OCI-M2 (cell line): Measurements from ENCODE around the gene RERE.
"Not testable (repeated sequence)": the region's sequence is repeated elsewhere in the genome, so short reads cannot be mapped to it uniquely, and the experiment has no call there.

Experiments used
- DNase-seq: peaks from one replicate; lab custom pipeline; 2025; ENCODE audit not compliant: unreplicated experiment; lab: John Stamatoyannopoulos, UW

RERE gene

DNA sequence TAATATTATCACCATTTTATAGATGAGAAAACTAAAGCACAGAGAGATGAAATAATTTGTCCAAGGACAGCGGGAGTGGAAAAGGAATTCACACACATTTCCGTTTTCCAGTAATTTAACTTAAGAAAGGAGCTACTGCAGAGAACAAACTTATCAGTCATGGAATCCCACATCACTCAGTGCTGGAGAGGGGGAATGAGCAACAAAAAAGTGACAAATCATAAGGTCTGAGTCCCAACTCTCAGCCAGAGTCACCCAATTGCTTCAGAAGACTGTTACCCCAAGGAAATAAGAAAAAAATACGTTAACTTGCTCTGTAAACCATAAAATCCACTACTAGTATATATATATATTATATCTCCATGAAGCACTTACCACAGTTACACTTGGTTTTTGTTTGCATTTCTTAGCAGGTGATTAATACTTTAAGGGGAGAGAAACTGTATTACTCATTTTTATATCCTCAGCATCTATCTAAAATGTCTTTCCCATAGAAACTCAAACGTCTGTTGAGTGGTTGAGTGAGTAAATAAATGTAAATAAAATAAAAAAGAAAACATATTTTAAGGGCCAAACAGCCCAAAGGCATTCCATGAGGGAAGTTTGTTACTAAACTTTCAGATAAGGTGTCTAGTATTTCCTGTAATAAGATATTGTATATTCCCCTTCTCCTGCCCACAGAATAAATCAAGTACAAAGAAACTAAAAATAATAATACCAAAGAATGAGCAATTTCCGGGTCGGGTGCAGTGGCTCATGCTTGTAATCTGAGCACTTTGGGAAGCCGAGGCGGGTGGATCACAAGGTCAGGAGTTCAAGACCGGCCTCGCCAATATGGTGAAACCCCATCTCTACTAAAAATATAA lies 422.8 kb downstream of the RERE start:
- no peak for DNase-seq

DNA sequence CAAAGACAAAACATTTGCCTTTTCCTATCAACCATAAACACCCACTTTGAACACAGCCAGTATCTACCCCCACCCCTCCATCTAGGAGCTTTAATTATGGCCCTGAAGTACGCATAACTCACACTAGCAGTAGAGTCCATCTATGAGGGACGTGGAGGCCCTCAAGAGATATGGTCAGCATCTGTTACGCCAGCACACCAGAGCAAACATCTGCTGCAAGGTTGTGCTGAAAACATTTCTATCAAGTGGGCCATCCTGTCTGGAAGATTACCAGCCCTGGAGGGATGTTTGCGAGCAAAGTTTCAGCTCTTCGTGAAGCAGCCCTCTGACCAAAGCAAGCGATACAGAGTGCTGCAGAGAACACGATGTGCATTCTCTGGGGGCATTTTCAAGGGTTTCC lies 424.9 kb downstream of the RERE start:
- no peak for DNase-seq

DNA sequence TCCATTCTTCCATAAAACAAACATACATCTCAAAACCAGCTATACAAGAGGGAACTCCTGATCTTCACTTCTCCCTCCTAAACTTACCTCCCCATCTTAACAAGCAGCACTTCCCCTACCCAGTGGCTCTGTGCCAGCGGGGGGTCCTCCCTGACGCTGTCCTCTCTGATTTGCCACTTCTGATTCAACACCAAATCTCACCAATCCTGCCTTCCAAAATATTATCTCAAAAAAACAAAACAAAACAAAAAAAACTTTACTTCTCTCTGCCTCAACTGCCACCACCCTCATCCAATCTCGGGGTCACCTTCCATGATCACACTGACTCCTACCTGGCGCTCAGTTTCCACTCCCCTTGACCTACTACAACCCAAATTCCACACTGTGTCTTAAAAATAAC lies 426.7 kb downstream of the RERE start:
- DNase-seq = no peak

DNA sequence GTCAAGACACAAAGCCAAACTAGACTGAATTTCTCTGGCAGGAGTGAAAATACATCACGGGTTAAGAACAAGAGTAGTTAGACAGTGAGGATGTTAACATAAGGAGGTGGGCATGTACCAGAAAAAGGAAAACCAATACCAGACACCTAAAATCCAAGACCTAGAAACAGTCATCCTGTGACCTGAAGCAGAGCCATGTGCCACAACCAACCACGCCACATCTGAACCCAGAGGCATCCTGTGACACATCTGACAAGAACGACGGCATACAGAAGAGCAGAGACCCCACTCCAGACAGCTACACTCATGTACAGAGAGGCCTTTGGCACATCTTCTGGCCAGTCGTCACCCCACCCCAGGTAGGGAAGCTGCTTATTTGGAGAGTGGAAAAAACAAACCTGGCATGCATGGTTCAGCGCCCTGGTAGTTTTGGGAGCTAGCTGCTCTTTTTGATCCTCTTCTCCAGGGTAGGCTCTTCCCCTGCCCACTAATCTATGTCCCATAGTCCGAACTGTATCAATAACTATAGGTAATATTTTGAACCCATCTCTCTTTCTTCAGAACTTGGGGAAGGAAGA lies 427.4 kb downstream of the RERE start:
- no peak for DNase-seq

DNA sequence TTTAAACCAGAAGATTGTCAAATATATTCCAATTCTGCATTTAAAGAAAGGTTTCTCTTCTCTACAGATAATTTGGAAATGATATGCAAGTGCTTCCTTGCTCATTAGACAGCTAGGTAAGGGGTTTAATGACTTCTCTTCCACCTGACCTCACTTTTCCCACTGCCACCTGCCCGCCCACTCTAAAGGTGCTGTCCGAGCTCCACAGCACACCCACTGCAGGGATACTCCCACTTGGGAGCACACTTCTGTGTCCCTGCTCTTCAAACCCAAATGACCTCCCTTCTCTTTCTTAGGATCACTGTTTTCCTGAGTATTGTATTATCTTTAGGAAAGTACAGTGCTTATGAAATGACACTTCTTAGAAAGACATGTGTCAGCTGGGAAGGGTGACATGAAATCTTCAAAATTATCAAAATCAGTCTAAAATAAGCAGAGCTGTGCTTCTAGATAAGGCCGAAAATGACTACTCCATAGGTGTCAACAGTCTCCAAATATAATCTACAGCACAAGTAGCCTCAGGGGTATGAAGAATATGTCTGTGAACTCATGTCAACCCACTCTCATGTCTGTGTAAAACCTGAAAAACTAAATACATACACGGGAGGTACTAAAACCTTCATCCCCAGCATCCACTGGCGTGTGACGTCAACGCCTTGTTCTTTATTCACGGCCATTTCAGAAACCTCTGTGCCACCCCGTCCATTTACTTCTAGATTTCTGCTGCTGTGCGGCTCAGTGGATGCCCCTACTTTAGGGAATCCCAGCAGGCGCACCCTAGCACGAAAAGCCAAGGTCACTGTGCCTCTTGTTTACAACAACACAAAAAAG lies 428.5 kb downstream of the RERE start:
- no peak for DNase-seq

DNA sequence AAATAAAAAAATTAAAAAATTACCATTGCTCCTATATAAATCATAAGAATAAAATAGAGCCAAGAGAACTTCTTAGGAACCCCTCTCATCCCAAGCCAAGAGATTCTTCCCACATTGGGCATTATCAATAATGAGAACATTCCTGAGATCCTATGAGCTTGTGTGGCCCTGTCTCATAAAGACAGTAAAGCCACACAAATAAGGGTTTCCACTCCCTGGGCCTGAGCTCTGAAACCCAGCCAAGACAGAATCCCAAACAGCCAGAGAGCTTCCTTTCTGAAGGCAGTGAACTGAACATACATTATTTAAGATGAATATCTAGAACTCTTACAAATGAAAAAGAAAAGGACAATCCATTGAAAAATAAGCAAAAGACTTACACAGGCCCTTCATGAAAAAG lies 431.2 kb downstream of the RERE start:
- DNase-seq = no peak

DNA sequence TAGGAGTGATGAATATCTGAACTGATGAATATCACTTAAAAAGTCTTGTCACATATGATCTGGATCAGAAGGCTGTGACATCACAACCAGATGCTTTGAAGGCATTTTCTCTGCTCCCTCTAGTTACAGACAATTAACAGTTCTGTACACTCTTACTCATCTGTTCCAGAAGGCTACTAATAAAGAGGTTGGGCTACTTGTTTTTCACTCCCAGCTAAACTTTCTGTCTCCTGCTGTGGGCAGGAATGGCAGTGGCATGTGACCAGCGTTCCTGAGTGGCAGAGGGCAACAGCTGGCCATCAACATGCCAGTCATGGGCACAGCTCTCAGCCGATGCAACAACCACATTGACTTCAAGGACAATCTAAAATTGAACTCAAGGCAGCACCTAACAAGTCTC lies 432.9 kb downstream of the RERE start:
- no peak for DNase-seq

DNA sequence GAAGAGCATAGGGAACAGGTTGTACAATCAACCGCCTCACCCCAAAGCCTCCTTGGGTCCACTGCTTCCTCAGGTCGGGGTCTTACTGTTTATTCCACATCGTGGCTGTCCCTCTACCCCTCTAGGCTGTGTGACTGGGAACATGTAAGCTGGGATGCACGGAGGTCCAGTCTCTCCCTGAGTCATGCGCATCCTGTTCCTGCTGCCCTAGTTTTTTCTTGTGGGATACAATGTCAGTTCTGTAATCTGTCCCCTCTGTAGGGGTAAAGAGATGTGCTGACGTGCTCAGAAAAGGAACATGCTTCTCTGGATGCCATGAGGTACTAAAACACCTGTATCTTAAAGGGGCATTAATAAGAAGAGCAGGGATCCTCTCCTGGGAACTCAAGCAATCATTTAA lies 433.4 kb downstream of the RERE start:
- no peak for DNase-seq

DNA sequence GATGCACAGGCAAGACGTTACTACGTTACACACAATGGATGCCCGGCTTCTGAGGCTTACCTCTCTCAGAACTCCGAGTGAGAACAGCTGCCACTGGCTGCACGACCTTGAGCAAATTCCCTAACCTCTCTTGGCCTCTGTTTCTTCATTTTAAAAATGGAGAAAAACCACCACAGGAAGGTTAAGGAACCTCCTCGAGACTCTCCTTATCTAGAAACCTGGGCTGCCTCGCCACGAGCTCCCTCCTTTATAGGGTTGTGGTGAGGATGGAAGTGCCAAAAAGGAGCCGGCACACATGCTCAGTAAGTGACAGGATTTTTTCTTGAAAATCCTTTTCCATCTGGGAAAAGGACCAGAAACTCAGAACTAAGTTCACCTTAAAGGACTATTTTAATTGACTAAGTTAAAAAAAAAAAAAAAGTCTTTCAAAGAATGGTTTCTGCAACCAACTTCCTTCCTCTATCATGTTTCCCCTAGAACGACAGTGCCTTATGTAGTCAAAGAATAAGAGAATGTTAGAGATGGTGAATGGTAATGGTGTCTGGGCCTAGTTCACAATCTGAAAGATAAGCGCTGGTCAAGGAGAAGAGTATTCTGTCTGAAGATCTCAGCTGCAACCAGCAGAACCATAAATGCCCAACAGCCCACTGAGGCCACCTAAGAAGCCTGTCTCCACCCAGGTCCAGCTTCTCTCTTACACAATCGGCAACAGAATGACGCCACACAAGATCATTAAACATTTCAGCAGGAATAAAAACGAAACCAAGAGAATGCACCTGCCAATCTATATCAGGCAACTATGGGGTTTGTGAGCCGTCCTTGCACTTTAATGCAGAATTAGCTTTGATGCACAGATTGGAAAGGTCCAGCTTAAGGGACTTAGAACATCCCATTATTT lies 434.6 kb downstream of the RERE start:
- DNase-seq = no peak

DNA sequence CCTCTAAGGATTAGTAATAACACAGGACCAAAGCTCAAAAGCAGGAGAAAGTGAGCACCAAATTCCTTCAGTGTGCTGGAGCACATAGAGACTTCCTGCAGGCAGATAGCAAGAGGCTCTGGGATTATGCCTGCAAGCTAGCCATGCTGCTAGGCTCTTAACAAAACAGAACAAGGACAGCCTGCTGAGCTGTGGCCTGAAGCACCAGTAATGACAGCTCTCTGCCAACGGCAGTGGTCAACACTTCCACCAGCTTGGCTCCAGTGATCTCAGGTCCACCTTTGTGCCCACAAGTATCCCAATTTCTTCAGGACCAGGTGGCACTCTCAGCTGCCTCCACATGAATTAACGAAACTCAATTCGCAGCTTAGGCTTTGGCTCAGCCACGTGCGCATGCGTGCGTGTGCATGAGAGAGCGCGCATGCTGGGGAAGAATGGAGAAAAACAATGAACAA lies 435.4 kb downstream of the RERE start:
- DNase-seq = no peak

DNA sequence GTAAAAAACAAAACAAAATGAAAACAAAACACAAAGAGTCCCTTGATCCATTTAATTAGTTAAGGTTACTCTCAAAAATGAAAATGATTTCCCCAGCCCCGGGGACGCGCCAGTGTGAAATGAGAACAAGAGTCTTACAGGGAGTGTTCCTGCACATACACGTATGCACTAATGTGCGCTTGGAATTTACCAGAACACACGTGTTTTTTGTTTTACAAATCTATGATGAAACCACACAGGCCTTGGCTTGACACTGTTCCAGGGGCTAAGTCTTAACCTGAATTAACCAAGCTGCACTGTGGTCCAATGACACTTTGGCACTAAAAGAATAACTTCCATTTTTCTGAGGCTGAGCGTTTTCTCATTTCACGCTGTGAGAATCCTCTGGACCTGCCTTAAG lies 435.8 kb downstream of the RERE start:
- DNase-seq = no peak

DNA sequence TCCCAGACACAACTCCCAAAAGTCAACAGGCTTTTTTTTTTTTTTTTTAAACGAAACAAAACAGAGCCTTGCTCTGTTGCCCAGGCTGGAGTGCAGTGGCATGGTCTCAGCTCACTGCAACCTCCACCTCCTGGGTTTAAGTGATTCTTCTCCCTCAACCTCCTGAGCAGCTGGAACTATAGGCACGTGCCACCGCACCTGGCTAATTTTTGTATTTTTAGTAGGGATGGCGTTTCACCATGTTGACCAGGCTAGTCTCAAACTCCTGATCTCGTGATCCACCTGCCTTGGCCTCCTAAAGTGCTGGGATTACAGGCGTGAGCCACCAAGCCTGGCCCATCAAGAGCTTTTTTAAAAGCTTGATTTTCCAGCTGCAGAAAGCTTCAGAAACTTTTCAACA lies 437.1 kb downstream of the RERE start:
- DNase-seq = not testable (repeated sequence)

DNA sequence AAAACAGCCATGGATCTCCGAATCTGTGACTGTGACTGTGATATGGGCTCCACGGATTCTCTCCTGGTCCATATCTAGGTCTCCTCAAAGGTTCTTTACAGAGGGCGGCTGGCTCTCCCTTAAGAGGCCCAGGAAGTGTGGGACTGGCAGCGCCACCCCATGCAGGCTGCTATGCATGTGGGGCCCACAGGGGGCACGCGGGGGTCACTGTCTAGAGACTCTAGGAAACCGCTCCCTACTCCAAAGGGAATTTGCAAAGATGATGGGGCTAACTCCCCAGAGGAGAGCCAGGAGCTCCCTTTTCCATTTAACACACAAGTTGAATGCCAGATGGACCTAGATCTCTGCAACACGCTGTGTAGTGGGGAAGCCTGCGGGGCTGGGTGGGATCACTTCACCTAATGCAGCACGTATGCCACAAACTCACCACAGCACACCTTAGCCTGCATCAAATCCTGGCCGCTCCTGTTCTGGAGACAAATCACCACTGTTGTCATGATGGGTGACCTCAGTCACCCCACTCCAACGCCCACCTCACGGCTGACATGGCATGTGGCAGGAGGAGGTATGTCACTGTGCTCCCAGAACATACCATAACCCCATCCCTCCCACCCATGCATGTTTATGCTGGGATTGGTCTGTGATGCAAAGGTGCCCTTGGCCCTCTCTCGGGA lies 437.8 kb downstream of the RERE start:
- no peak for DNase-seq

DNA sequence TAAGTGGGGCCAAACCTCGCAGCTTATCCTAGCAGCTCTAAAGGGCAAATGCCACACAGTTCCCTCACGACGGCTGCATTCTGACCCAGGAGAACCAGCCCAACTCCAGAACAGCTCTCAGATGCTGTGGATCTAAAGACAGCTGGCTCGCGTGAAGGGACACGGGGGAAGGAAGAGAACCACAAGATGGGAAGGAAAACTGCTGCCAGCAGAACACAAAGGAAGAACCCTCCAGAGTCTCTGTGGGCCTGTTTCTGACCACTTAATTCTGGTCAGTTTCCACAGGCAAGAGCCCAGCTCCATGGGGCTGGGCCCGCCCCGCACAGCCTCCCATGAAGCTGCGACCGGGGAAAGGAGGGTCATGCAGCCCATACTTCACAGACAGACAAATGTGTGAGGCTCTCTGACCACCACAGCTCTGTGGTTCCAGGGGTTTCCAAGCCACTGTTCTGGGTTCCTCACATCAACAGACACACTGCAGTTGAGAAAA lies 438.4 kb downstream of the RERE start:
- no peak for DNase-seq

DNA sequence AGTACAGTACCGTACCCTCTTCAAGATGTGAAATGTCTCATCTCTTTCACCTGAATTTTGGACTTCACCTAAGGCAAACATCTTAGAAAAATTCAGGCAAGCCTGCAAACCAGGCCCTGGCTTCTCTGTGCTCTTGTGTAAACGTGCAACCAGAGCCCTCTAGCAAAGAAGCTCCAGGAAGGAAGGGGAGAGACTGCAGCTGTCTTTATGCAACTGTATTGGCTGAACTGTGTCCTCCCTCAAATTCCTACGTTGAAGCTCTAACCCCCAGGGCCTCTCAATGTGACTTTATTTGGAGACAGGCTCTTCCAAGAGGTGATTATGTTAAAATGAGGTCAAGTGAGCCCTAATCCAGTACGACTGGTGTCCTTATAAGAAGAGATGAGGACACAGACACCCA lies 439.3 kb downstream of the RERE start:
- no peak for DNase-seq

DNA sequence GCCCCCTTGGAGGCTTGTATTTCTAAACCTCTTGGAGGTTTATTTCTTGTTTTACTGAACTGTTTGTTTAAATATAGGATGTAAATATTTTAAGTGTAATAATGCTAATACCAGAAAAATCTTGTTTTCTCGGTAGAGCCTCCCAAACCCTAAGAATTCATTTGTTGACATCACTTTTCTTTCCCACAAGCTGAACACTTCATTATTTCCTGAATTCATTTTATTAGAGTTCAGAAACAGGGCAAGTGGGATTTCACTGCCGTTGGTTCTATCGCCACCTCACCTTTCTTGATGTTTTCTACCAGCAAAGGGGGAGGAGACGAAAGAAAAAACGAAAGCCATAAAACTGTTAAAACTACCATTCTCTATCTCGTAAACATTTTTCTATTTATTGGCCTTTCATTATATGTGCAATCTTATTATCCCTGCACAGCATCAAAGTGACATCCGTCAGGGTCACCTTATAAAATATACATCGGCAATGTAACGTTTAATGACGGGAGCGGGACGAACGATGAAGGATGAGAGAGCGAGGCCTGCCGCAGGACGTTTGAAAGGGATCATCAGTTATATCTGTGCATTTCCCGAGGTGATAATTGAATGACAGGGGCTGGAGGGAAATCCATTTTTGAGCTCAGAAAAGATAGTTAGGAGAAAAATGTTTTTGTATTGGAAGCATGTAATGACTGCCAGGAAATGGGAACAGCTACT lies 440.0 kb downstream of the RERE start:
- DNase-seq = no peak

DNA sequence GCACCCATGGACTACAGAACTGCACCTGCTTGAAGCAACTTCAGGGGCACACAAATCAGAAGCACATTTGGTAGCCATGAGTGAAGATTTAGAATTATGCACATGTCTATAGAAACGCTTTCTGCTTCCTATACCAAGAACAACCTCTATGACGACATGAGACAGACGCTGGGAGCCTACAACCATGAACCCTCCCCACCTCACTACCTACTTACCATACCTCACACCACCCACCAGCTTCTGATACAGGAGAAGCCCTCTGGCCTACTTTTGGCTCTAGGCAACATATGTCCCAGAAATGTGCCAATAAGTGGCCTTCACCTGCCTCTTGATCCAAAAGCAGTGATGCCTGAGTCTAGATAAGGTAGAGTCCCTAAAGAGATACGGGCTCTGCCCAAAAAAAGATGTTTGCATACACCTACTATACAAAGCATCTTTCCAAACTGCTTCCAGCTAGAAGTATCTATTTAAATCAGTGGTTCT lies 441.0 kb downstream of the RERE start:
- DNase-seq = no peak

DNA sequence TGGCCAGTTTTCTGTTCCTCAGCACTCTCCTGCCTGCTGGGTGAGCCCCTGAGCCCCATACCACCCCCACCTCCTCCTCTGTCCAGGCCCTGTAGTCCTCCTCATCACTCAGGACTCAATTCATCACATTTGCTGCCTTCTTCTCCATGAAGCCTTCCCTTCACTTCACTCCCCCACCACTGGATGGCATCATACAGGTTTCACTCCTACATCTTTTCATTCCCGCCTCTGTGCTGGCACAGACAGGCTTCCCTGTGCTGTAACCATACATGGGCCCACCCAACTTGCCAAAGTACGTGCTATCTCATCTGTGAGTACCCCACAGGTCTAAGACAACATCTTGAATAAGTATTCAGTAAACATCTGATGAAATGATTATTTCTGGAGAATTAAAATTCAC lies 442.6 kb downstream of the RERE start:
- DNase-seq = no peak

DNA sequence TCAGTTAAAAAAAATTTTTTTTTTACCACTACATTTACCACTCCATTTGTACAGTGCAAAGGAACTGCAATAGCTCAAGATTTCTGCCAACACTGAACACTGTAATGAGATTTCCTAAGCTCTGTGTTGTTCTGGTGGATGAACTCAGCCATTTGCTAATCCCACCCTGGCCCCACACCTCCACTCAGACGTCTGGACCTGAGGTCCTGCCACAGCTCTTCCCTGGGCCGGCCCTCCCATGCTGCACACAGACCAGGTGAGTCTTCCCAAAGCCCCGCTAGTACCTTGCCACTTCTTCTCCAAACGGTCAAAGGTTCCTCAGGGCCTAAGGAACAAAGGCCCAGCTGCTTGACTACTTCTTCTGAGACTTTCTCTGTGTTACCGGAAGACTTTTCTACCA lies 443.1 kb downstream of the RERE start:
- DNase-seq = no peak
